ENCODE results near the gene TMCC3. TPM values are rescaled to one million over a fixed set of nuclear protein-coding genes. Genes with fewer than 3 reads are reported as not detected.

TMCC3 gene
- total RNA-seq, 1 experiment from 2014 or later = 1.9 TPM

DNA sequence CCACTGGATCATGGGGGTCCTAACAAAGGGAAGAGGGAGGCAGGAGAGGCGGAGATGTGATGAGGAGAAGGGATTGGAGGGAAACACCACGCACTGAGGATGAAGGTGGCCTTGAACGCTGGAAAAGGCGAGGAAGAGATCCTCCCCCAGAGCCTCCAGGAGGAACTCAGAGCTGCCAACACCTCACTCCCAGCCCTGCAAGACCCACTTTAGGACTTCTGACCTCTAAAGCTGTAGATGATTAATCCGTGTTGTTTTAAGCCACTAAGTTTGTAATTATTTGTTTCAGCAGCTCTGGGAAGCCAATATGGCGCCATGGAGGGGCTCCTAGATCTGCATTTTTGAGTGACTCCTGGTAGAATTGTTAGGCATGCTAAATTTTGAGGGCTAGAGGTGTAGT lies 116.1 kb downstream of the TMCC3 start:
- intact Hi-C loops (cut with micrococcal nuclease) = no loop called here
- no peak overlapping the region for H3K4me3 Mint-ChIP-seq (ENCODE audit: unreplicated experiment)

DNA sequence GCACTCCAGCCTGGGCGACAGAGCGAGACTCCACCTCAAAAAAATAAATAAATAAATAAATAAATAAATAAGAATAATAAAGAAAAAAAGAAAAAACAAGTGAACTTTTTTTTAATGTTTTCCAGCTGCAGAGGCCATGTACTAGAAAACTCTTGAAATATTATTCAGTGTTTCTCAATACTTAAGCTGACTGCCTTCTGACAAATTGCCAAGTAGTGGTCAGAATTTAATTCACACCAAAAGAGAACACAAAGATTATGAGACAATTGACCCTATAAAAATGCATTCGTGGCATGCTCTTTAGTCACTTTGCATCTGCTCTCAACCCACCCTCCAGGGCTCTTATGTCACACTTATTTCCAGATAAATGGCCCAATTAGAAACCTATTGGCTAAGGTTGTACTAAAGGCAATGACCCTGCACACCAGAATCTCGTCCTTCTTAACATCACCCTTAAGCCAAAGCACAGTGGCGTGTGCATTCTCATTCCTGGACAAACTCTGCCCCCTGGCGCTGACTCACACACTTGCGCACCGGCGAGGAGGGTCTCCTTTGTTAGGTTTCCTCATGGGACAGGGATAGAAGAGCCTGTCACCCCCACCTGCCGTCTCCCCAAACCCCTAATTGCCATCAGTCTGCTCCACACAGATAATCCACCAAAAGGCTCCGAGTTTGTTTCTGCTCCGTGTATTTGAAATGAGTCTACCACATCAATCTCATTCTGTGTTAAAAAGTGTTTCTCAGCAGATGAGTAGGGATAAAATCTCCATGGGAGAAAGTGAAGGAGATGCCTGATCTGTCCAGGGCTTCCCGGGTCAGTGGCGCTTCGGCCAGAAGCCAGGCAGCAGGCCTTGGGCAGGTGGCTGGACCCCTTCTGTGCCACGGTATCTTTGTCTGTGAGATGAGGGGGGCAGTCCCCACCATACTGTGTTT lies 117.6 kb downstream of the TMCC3 start:
- POLR2A ChIA-PET = no interaction called here
- peaks cover 5% of the 10 kb centered on the region for H3K36me3 Mint-ChIP-seq (ENCODE audit: insufficient read depth, unreplicated experiment)
- TF ChIP-seq, protein P1, sequence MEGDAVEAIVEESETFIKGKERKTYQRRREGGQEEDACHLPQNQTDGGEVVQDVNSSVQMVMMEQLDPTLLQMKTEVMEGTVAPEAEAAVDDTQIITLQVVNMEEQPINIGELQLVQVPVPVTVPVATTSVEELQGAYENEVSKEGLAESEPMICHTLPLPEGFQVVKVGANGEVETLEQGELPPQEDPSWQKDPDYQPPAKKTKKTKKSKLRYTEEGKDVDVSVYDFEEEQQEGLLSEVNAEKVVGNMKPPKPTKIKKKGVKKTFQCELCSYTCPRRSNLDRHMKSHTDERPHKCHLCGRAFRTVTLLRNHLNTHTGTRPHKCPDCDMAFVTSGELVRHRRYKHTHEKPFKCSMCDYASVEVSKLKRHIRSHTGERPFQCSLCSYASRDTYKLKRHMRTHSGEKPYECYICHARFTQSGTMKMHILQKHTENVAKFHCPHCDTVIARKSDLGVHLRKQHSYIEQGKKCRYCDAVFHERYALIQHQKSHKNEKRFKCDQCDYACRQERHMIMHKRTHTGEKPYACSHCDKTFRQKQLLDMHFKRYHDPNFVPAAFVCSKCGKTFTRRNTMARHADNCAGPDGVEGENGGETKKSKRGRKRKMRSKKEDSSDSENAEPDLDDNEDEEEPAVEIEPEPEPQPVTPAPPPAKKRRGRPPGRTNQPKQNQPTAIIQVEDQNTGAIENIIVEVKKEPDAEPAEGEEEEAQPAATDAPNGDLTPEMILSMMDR (IDR thresholded peaks at IDR 0.05; ENCODE audit: unreplicated experiment) = peak; percentile 87
- peak; percentile 80 for DNase-seq (ENCODE audit: unreplicated experiment)
- peaks cover 10% of the 10 kb centered on the region for H3K4me1 Mint-ChIP-seq (ENCODE audit: insufficient read depth, unreplicated experiment)
- CTCF ChIA-PET = interaction anchor here (0.5 to 2.0 kb wide), 9 partner anchors 18 to 1691 kb away, joined by 3 to 11 read pairs (median 3); no protein-coding TSS in a partner anchor
- H3K9me3 Mint-ChIP-seq (ENCODE audit: unreplicated experiment) = no peaks in the 10 kb centered on the region
- intact Hi-C loops (cut with micrococcal nuclease) = loop anchor here (1.0 kb wide), 3 partner anchors 203 to 398 kb away; no protein-coding TSS in a partner anchor
- H3K27me3 Mint-ChIP-seq (ENCODE audit: insufficient read depth, unreplicated experiment) = no peaks in the 10 kb centered on the region
- no TSS peak for BruUV-seq (replicated peaks)
- no peak overlapping the region for H3K4me3 Mint-ChIP-seq (ENCODE audit: unreplicated experiment)
- H3K27ac Mint-ChIP-seq (ENCODE audit: low read depth, unreplicated experiment) = no peak overlapping the region

More for the DNA sequence above, 116.1 kb downstream of the TMCC3 start:
- no peak for DNase-seq (ENCODE audit: unreplicated experiment)
- Mint-ChIP-seq H3K27me3 (ENCODE audit: insufficient read depth, unreplicated experiment) (no peaks in the 10 kb centered on the region), H3K4me1 (ENCODE audit: insufficient read depth, unreplicated experiment) (peaks cover 10% of the 10 kb centered on the region), H3K27ac (ENCODE audit: low read depth, unreplicated experiment) (no peak overlapping the region), H3K36me3 (ENCODE audit: insufficient read depth, unreplicated experiment) (peaks cover 5% of the 10 kb centered on the region), H3K9me3 (ENCODE audit: unreplicated experiment) (no peaks in the 10 kb centered on the region)
- TF ChIP-seq, protein P1 (IDR thresholded peaks at IDR 0.05; ENCODE audit: unreplicated experiment) = no peak
- ChIA-PET POLR2A (no interaction called here), CTCF (interaction anchor here (0.6 to 2.8 kb wide), 13 partner anchors 14 to 1781 kb away, joined by 3 to 15 read pairs (median 3); no protein-coding TSS in a partner anchor)
- BruUV-seq (replicated peaks) = no TSS peak

DNA sequence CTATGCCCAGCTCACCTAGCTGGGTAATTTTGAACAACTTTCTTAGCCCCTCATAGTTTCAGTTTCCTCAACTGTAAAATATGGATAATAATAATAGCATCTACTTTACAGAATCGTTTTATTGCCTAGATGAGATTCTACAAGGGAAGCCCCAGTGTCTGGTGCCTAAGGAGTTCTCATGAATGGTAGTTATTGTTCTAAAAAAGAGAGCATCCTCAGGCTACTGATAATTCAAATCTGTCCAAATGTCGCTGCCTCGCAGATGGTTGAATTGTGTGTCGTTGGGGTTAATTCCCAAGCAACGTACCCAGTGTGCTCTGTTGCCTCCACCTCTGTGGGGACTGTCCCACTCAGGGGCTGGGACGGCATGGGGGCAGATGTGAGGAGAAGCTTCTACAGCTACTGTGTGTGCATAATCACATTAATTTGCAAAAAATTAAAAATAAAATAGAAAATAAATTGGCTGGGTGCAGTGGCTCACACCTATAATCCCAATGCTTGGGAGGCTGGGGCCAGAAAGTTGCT lies 119.1 kb downstream of the TMCC3 start:
- CTCF ChIA-PET = interaction anchor here (0.7 to 2.1 kb wide), 7 partner anchors 12 to 397 kb away, joined by 3 to 12 read pairs (median 4); no protein-coding TSS in a partner anchor

More for the DNA sequence above, 119.1 kb downstream of the TMCC3 start:
- TF ChIP-seq, protein P1 (IDR thresholded peaks at IDR 0.05; ENCODE audit: unreplicated experiment) = no peak
- H3K27me3 Mint-ChIP-seq (ENCODE audit: insufficient read depth, unreplicated experiment) = no peaks in the 10 kb centered on the region
- no peak overlapping the region for H3K27ac Mint-ChIP-seq (ENCODE audit: low read depth, unreplicated experiment)
- no TSS peak for BruUV-seq (replicated peaks)
- no peak overlapping the region for H3K4me3 Mint-ChIP-seq (ENCODE audit: unreplicated experiment)
- H3K9me3 Mint-ChIP-seq (ENCODE audit: unreplicated experiment) = no peaks in the 10 kb centered on the region
- peaks cover 10% of the 10 kb centered on the region for H3K4me1 Mint-ChIP-seq (ENCODE audit: insufficient read depth, unreplicated experiment)
- H3K36me3 Mint-ChIP-seq (ENCODE audit: insufficient read depth, unreplicated experiment) = peaks cover 5% of the 10 kb centered on the region
- DNase-seq (ENCODE audit: unreplicated experiment) = no peak
- intact Hi-C loops (cut with micrococcal nuclease) = no loop called here
- POLR2A ChIA-PET = no interaction called here

Data from MCF 10A (cell line).